Gastrocnemius medialis (tissue), 4 donors: ENCODE data around the gene COLEC11. TPM values are rescaled to one million over a fixed set of nuclear protein-coding genes. Genes with fewer than 3 reads are reported as not detected.

Experiments used
- ATAC-seq, 2 donors: fragments of 150-250 bp; one replicate each; pipeline ENCODE4 v1.9.1; 2016
- DNase-seq, 2 donors: peaks; one replicate each; pipeline ENCODE4 v3.0.0-alpha.2; 2019
- H3K27ac ChIP-seq, 4 donors: fragments of 200-600 bp; sonication (generic); 1 replicate in 1 of 4; 2 replicates in 3 of 4; pipeline ENCODE4 v1.5.1; 2016 to 2018; ENCODE audit warnings: mild to moderate bottlenecking in 2 of 4, moderate library complexity in 1 of 4
- H3K27me3 ChIP-seq, 3 donors: fragments of 200-600 bp; sonication (generic) in 2 of 3; 1 replicate in 1 of 3; 2 replicates in 2 of 3; pipeline versions ENCODE4 v1.5.1 to v1.6.0; 2016 to 2019; ENCODE audit warnings: mild to moderate bottlenecking in 1 of 3, moderate library complexity in 1 of 3
- H3K36me3 ChIP-seq, 2 donors: fragments of 200-600 bp; sonication (generic) in 1 of 2; one replicate each; pipeline ENCODE4 v1.5.1; 2017 to 2018
- H3K4me1 ChIP-seq, 2 donors: fragments of 200-600 bp; sonication (generic) in 1 of 2; one replicate each; pipeline ENCODE4 v1.5.1; 2016 to 2017; ENCODE audit warnings: mild to moderate bottlenecking in 2 of 2
- H3K4me3 ChIP-seq, 4 donors: fragments of 200-600 bp; sonication (generic) in 3 of 4; 1 replicate in 1 of 4; 2 replicates in 3 of 4; pipeline ENCODE4 v1.5.1; 2016 to 2019; ENCODE audit warnings: mild to moderate bottlenecking in 2 of 4
- H3K9me3 ChIP-seq, 3 donors: fragments of 200-600 bp; sonication (generic) in 2 of 3; 1 replicate in 1 of 3; 2 replicates in 2 of 3; pipeline ENCODE4 v1.5.1; 2016 to 2019
- CTCF ChIP-seq, 5 experiments: fragments of 450-650 bp in 3 of 5; fragments of 200-600 bp in 2 of 5; sonication (generic) in 2 of 5; IDR thresholded peaks in 4 of 5; conservative IDR thresholded peaks in 1 of 5; 1 replicate in 4 of 5; 2 replicates in 1 of 5; pipeline ENCODE4 v1.5.1; 2016 to 2019; ENCODE audit warnings: antibody characterized with exemption in 5 of 5, mild to moderate bottlenecking in 3 of 5, moderate library complexity in 3 of 5
- POLR2A ChIP-seq, 2 donors: fragments of 450-650 bp; IDR thresholded peaks; one replicate each; pipeline ENCODE4 v1.6.1; 2017; ENCODE audit warnings: antibody characterized with exemption in 2 of 2, mild to moderate bottlenecking in 2 of 2, moderate library complexity in 2 of 2
- in situ Hi-C, 4 donors: fragments of 200-750 bp; cut with MboI; loops; one replicate each; pipeline versions ENCODE4 v1.15.0 to v1.8.0; 2017; ENCODE audit warnings: low sequenced_read_pairs in 4 of 4
- intact Hi-C: fragments of 100-400 bp; cut with DNase I; formaldehyde crosslinking; loops from one replicate; pipeline ENCODE4 v1.15.1; 2023; ENCODE audit warnings: low total_unique reads
- total RNA-seq, 4 donors: library from RNA; depleted of rRNA; stranded (reverse); fragments of >200 nt; gene quantifications; one replicate each; pipeline versions ENCODE4 v1.1.0 to v1.2.3, GENCODE V29; 2016

COLEC11 gene
- total RNA-seq, 4 donors from 2014 or later: 0.29 to 0.36 TPM; not detected in 2

GRCh38 chr2:3650140-3650920 lies 55.4 kb downstream of the COLEC11 start:
- no peak for ATAC-seq

GRCh38 chr2:3651691-3652648 lies 57.1 kb downstream of the COLEC11 start:
- intact Hi-C loops (loop anchor here (2.0 to 10.0 kb wide), 3 partner anchors 57 to 1530 kb away; partner anchors contain the start of gene COLEC11), in situ Hi-C loops (no loop called here)
- Histone ChIP-seq H3K4me1 (no peaks in the 10 kb centered on the region), H3K27me3 (no peaks in the 10 kb centered on the region), H3K4me3 (peak overlapping the region in 3 of 4 donors; percentile 17 to 28 (median 27)), H3K36me3 (no peaks in the 10 kb centered on the region), H3K27ac (peak overlapping the region in 3 of 4 donors; percentile 0 to 57 (median 3)), H3K9me3 (no peaks in the 10 kb centered on the region)
- TF ChIP-seq CTCF (IDR thresholded peaks at IDR 0.05 in 4 of 5, conservative IDR thresholded peaks at IDR 0.05 in 1 of 5) (no peak), POLR2A (IDR thresholded peaks at IDR 0.05) (no peak)
- DNase-seq (no peak), ATAC-seq (peak in 1 of 2 donors; percentile 29)

More at GRCh38 chr2:3650140-3650920, 55.4 kb downstream of the COLEC11 start:
- no peak overlapping the region for H3K4me3 ChIP-seq
- no peak for DNase-seq
- H3K27me3 ChIP-seq: no peaks in the 10 kb centered on the region
- no peaks in the 10 kb centered on the region for H3K36me3 ChIP-seq
- no peaks in the 10 kb centered on the region for H3K4me1 ChIP-seq
- TF ChIP-seq CTCF (IDR thresholded peaks at IDR 0.05 in 4 of 5, conservative IDR thresholded peaks at IDR 0.05 in 1 of 5) (no peak), POLR2A (IDR thresholded peaks at IDR 0.05) (no peak)
- H3K27ac ChIP-seq: no peak overlapping the region
- intact Hi-C loops (loop anchor here (2.0 to 10.0 kb wide), 3 partner anchors 56 to 1528 kb away; partner anchors contain the start of gene COLEC11), in situ Hi-C loops (no loop called here)
- H3K9me3 ChIP-seq: no peaks in the 10 kb centered on the region

GRCh38 chr2:3652896-3653625 lies 58.1 kb downstream of the COLEC11 start:
- in situ Hi-C loops (no loop called here), intact Hi-C loops (loop anchor here (5.0 to 10.0 kb wide), 2 partner anchors 58 to 1531 kb away; partner anchors contain the start of gene COLEC11)
- no peak overlapping the region for H3K27ac ChIP-seq
- no peak overlapping the region for H3K4me3 ChIP-seq
- TF ChIP-seq POLR2A (IDR thresholded peaks at IDR 0.05) (no peak), CTCF (IDR thresholded peaks at IDR 0.05 in 4 of 5, conservative IDR thresholded peaks at IDR 0.05 in 1 of 5) (no peak)
- ATAC-seq (no peak), DNase-seq (no peak)
- H3K4me1 ChIP-seq: no peaks in the 10 kb centered on the region
- H3K36me3 ChIP-seq: no peaks in the 10 kb centered on the region
- H3K9me3 ChIP-seq: no peaks in the 10 kb centered on the region
- H3K27me3 ChIP-seq: no peaks in the 10 kb centered on the region

GRCh38 chr2:3654011-3654410 lies 59.1 kb downstream of the COLEC11 start:
- ATAC-seq (no peak), DNase-seq (no peak)
- H3K27ac ChIP-seq: no peak overlapping the region
- no peaks in the 10 kb centered on the region for H3K36me3 ChIP-seq
- no peaks in the 10 kb centered on the region for H3K27me3 ChIP-seq
- TF ChIP-seq POLR2A (IDR thresholded peaks at IDR 0.05) (no peak), CTCF (IDR thresholded peaks at IDR 0.05 in 4 of 5, conservative IDR thresholded peaks at IDR 0.05 in 1 of 5) (no peak)
- no peaks in the 10 kb centered on the region for H3K9me3 ChIP-seq
- in situ Hi-C loops (no loop called here), intact Hi-C loops (loop anchor here (5.0 to 10.0 kb wide), 2 partner anchors 59 to 1532 kb away; partner anchors contain the start of gene COLEC11)
- no peaks in the 10 kb centered on the region for H3K4me1 ChIP-seq
- H3K4me3 ChIP-seq: no peak overlapping the region
